Activated T-helper 1 cell treated with anti-CD3 and anti-CD28 coated beads, Interleukin-2, amount 50 U/mL, for 16 hours (primary cell): ENCODE measurements around the gene ZNF736.
A peak's percentile ranks its signal among the peaks of the same experiment; 100 is the strongest.
"Not testable (repeated sequence)": the region's sequence is repeated elsewhere in the genome, so short reads cannot be mapped to it uniquely, and the experiment has no call there.

Experiments
- DNase-seq, 2 donors: peaks; one replicate each; pipeline ENCODE4 v3.0.0-alpha.2; 2020; ENCODE audit warnings: low read depth in 1 of 2, low spot score in 1 of 2

ZNF736 gene

DNA sequence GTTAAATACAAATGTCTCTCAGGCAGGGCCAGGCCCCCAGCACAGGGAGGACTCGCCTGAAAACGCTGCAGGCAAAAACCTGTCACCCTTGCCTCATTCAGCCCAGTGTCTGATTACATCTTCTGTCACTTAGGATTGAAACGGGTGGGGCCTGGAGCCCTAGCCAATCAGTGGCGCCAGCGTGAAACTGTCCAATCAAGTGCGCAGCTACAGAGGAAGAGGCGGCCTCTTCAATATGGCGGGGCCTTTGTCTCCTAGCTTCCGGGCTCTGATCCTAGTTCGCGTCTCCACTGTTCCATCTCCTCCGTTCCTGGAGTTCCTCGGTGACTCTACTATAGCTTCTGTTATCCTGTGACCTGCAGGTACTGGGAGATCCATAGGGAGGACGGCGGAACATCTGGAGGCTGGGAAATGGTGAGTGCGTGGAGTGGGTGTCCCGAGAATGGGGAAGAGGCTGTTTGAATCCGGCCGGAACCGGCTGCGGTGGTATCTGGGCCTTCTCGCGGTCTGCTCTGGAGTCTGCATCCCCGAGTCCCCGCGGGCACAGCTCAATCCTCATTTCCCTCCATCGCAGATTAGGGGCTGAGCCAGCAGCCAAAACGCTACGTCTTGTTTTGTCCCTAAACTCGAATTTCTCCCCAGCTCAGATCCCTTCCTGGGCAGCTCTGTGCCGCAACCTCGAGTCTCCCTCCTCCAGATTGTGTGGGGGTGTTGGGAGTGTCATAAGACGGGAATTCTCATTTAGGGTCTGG is at the start of gene ZNF736:
TSS of gene ZNF736 (plus strand) at position 222 of the 752 bp plus-strand sequence. CDS start at position 412, 190 bp downstream.
- DNase-seq, result peak; percentile 64 to 77

GRCh38 chr7:64266341-64266919 is 47.3 kb upstream of the ZNF736 start:
- DNase-seq, result no peak

- no peak for DNase-seq
Observed at GRCh38 chr7:64277630-64278029, 36.1 kb upstream of the ZNF736 start.

GRCh38 chr7:64294701-64295420 is 18.9 kb upstream of the ZNF736 start:
- no peak for DNase-seq

DNA sequence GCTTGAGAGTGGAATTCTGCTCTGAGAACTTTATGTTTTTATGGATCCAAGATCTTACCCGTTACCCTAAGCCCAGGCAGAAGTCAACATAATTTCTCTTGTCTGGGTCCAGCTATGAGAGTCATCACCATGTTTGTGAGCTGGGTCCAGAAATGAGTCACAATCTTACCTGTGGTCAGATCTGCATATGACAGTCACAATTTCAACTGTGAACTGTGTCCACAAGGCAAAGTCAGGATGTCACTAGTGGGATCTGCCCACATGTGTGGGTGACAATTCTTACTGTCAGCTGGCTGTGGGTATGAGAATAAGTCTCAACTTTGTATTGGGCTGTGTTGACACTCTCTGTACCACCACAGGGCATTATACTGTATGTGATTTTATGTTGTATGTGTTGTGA is 16.3 kb upstream of the ZNF736 start:
- DNase-seq, result not testable (repeated sequence)

GRCh38 chr7:64300641-64301405 is 12.9 kb upstream of the ZNF736 start:
- DNase-seq, result no peak

DNA sequence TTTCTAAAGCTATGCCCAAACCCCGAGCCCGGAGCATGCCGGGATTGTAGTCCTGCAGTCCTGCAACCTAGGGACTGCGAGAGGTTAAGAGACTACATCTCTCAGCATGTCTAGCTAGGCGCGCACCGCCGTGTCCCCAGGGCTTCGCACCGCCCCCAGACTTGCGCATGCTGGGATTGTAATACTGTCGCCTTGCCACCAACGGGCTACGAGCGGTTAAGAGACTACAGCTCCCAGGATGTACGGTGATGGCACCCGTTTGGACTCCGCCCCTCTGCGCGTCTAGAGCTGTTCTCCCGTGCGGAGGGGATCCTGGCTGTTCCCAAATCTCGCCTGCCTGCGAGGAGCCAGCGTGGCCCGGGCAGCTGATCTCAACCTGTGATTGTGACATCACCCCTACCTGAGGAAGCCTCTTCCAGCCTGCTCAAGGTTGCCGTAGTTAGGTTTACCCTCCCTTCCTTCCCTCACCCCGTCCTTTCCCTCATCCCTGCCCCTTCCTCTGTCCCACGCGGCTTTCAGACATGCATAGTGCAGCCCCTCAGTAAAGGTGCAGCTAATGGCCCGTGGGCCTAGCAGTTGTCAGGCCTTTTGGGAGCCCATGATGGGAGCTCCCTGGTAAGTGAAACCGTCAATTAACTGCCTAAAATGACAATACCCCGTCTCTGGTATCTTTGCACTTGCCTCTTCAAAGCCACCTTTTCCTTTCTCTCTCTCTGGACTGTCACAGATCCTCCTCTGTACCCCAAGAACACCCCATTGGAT is 6.3 kb upstream of the ZNF736 start:
- DNase-seq, result peak; percentile 88 to 89

DNA sequence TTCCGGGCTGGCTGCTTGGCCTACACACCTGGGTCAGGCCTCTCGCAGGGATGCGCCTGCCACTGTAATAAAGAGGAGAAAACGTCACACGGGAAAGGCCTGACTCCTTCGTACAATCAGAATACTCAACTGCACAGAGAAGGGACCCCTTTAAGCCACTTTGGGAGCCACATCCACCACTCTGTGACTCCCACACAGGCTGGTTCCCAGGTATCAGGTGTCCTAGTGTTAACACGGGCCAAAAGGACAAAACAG is 5.8 kb upstream of the ZNF736 start:
- no peak for DNase-seq

DNA sequence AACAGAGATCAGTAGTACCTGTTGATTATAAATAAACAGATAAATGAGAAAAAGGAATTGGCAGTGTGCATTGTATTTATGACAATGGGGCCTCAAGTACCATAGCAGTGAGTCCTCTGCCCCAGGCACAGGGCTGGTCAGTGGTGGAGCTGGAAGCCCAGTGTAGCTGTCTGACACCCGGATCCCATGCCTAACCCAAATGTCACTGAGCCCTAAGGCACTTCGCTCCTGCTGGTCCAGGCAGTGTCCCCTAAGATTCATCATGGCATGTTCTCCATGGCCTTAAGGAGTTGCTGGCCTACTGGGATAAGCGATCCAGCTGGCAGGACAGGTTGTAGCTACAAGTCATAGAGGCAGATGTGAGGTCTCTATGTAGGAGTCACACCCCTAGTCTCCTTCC is 3.3 kb upstream of the ZNF736 start:
- DNase-seq, result no peak

- no peak for DNase-seq
Observed at GRCh38 chr7:64312826-64313225, 935 bp upstream of the ZNF736 start.

- no peak for DNase-seq
Observed at GRCh38 chr7:64314566-64314965, 805 bp downstream of the ZNF736 start.

DNA sequence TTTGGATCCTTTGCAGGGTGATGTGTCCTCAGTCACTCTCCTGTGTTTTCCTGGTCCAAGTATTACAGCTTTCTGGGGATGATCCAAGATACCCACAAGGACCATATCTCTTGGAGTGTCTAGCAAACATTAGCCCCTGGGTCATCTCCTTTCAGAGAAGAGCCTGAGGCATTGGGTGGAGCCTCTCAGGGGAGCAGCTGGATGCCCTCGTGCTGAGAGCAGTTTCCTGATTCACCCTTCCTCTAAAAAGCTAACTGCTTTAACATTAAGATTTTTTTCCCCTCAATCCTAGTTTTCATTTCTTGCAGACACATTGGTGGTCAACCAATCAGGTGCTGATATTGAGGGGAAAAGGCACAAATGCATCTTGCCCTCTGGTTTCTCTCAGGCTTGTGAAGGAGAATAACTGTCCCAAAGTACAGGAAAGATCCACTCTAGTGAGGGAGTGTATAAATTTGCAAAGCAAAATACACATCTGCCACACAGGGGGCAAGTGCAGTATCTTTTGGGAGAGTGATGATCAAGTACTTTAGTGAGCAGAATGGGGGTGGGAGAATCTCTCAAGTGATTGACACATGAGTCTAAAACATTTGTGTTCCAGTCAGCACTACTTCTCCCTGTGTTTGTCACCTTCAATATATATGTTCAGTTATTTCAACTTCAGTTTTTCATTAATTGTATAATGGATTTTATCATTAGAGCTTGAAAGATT is 2.4 kb downstream of the ZNF736 start:
- not testable (repeated sequence) for DNase-seq

DNA sequence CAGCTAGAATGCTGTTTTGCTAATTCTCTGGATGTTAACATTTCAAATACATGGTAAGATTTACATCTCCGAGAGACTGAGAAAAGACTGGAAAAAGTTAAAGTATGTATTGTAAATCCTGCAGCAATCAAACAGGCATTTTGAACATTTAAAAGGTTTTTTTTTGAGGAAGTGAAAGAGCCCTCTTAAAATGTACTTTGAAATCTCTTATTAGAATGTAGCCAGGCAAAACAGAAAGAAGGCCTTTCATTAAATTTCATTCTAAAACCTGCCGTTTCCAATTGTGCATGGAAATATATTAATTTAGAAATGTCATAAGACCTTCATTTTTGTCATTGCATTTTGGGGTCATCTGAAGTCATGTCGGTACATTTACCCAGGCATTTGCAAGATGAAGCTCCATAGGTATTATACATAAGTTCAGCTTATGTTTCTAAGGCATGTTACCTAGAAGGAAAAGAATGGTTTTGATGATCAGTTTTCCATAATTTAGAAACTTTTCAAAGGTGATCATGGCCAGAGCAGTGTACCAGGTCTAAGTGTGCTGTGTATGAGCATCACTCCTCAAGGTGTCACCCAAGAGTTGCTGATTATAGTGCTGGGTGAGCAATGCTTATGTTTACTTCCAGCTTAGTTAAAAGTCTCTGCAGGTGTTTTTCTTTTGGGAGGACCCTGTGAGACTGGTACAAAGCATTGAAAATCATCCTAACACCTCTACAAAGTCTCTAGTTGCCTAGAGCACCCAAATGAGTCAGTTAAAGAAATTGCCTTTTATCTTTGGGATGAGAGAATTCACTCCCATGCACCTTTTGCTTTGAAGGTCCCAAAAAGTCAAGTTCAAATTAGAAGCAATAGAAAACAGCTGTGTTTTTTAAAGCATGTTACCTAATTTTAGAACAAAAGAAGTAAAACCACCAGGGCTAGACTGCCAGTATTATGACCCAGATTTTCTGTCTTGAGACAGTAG is 7.1 kb downstream of the ZNF736 start:
- DNase-seq, result no peak

DNA sequence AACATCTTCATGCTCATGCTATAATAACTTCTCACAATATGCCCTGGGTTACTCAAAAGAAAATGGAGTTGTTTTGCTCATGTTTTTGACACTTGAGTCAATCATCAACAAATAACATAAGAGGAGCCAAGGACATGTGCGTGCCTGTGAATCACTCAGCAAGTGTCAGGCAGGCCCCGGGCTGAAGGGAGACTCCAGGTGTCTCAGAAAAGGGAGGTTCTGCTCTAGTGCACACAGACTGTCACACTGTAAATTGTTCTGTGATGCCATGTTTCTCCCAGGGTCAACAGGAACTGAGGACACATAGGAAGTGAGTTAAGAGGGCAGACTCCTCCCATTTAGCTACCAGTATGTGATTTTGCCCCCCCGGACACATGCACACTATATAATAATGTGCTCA is 10.4 kb downstream of the ZNF736 start:
- not testable (repeated sequence) for DNase-seq

GRCh38 chr7:64348713-64349210 is 35.0 kb downstream of the ZNF736 start:
- DNase-seq, result not testable (repeated sequence)

DNA sequence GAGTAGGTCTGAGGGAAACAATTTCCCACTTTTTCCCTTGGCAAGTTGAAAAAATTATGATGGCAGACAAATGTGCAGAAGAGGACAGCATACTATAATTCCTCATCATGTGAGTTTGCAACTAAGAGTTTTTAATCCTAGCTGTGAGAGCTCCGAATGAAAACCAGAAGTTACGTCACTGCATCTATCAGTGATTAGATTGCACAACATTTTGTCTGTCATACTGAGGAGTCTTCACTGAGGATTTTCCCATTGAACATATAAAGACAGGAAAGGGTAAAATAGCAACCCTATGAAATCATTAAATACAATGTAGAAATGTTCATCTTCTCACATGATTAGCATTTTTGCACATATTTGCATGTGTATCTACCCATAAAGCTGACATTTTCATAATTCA is 45.8 kb downstream of the ZNF736 start:
- no peak for DNase-seq

- DNase-seq, result no peak
Observed at GRCh38 chr7:64371116-64371515, 57.4 kb downstream of the ZNF736 start.

- no peak for DNase-seq
Observed at GRCh38 chr7:64373017-64373416, 59.3 kb downstream of the ZNF736 start.

DNA sequence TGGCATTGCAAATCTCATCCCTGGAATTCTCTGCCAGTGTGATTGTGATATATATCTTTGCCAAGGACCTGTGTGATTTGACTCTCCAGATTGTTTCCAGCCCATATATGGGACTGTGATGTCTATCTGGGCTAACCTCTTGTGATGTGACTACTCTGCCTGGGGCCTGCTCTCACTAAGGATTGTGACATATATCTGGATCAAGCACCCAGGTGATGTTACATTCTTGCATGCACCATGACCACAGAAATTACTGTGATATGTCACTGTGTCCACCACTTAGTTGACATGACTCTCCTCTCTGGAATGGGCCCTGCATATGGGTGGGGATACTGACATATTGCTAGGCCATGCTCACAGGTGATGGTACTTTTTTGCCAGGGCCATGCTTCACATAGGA is 86.6 kb downstream of the ZNF736 start:
- DNase-seq, result no peak
